ENCODE data around the gene RETSAT.

RETSAT gene

GRCh38 chr2:85398426-85399182 lies 44.3 kb upstream of the RETSAT start:
- H3K9ac ChIP-seq (ENCODE audit: low read depth, low read length, poor library complexity, severe bottlenecking): no peak overlapping the region
- no peaks in the 10 kb centered on the region for H3K27me3 ChIP-seq (ENCODE audit: insufficient read depth, low read length, poor library complexity, severe bottlenecking)
- H3K36me3 ChIP-seq (ENCODE audit: insufficient read depth, low read length): peaks cover 66% of the 10 kb centered on the region; the same call in 1 of the 2 replicates
- peaks cover 5% of the 10 kb centered on the region for H3K4me1 ChIP-seq (ENCODE audit: insufficient read depth, low read length, poor library complexity, severe bottlenecking)
- H3K9me2 ChIP-seq (replicated peaks; ENCODE audit: low read depth, low read length): no peaks in the 10 kb centered on the region
- no peak overlapping the region for H3K4me3 ChIP-seq (ENCODE audit: low read length, poor library complexity, severe bottlenecking)
- H2AFZ ChIP-seq (ENCODE audit: low read length): no peak overlapping the region
- H3K4me2 ChIP-seq (ENCODE audit: low read depth, low read length, poor library complexity, severe bottlenecking): no peak overlapping the region
- H4K20me1 ChIP-seq (ENCODE audit: insufficient read depth, low read length, poor library complexity, severe bottlenecking): no peaks in the 10 kb centered on the region
- H3K79me2 ChIP-seq (ENCODE audit: insufficient read depth, low read length): peaks cover 22% of the 10 kb centered on the region
- TF ChIP-seq, protein P1, sequence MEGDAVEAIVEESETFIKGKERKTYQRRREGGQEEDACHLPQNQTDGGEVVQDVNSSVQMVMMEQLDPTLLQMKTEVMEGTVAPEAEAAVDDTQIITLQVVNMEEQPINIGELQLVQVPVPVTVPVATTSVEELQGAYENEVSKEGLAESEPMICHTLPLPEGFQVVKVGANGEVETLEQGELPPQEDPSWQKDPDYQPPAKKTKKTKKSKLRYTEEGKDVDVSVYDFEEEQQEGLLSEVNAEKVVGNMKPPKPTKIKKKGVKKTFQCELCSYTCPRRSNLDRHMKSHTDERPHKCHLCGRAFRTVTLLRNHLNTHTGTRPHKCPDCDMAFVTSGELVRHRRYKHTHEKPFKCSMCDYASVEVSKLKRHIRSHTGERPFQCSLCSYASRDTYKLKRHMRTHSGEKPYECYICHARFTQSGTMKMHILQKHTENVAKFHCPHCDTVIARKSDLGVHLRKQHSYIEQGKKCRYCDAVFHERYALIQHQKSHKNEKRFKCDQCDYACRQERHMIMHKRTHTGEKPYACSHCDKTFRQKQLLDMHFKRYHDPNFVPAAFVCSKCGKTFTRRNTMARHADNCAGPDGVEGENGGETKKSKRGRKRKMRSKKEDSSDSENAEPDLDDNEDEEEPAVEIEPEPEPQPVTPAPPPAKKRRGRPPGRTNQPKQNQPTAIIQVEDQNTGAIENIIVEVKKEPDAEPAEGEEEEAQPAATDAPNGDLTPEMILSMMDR (conservative IDR thresholded peaks at IDR 0.05; ENCODE audit: low read length): no peak
- TF ChIP-seq EZH2phosphoT487 (IDR thresholded peaks at IDR 0.05; ENCODE audit: borderline replicate concordance): no peak
- H3K9me3 ChIP-seq (ENCODE audit: insufficient read depth, low read depth, low read length): no peaks in the 10 kb centered on the region
- H3F3A ChIP-seq (ENCODE audit: low read depth): no peaks in the 10 kb centered on the region

DNA sequence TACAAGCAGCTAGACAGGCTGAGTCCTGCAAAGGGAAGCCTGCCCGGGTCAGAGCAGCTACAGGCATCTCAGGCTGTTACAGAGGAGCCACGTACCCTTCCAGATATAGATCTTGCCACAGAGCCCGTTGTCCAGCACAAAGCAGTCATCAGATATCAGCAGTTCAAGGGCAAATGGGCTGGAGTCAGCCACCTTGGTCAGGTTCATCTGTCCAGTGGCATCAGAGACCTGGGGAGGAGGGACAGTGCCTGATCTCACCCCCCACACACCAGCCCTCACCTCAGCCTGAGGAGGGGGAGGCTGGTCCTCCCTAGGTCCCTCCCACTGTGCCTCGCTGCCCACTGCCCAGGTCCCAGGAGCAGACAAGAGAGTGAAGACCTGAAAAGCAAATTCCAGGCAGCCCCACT lies 43.6 kb upstream of the RETSAT start:
- H3K4me2 ChIP-seq (ENCODE audit: low read depth, low read length, poor library complexity, severe bottlenecking): no peak overlapping the region
- no peaks in the 10 kb centered on the region for H4K20me1 ChIP-seq (ENCODE audit: insufficient read depth, low read length, poor library complexity, severe bottlenecking)
- no peak overlapping the region for H2AFZ ChIP-seq (ENCODE audit: low read length)
- TF ChIP-seq, protein P1 (conservative IDR thresholded peaks at IDR 0.05; ENCODE audit: low read length): no peak
- no peaks in the 10 kb centered on the region for H3F3A ChIP-seq (ENCODE audit: low read depth)
- no peaks in the 10 kb centered on the region for H3K9me2 ChIP-seq (replicated peaks; ENCODE audit: low read depth, low read length)
- H3K4me1 ChIP-seq (ENCODE audit: insufficient read depth, low read length, poor library complexity, severe bottlenecking): peaks cover 2% of the 10 kb centered on the region
- H3K4me3 ChIP-seq (ENCODE audit: low read length, poor library complexity, severe bottlenecking): no peak overlapping the region
- H3K79me2 ChIP-seq (ENCODE audit: insufficient read depth, low read length): peaks cover 16% of the 10 kb centered on the region
- H3K36me3 ChIP-seq (ENCODE audit: insufficient read depth, low read length): peaks cover 66% of the 10 kb centered on the region; the same call in 1 of the 2 replicates
- no peaks in the 10 kb centered on the region for H3K27me3 ChIP-seq (ENCODE audit: insufficient read depth, low read length, poor library complexity, severe bottlenecking)
- no peaks in the 10 kb centered on the region for H3K9me3 ChIP-seq (ENCODE audit: insufficient read depth, low read depth, low read length)
- H3K9ac ChIP-seq (ENCODE audit: low read depth, low read length, poor library complexity, severe bottlenecking): no peak overlapping the region

GRCh38 chr2:85396531-85397470 lies 42.5 kb upstream of the RETSAT start:
- peaks cover 66% of the 10 kb centered on the region; the same call in 1 of the 2 replicates for H3K36me3 ChIP-seq (ENCODE audit: insufficient read depth, low read length)
- peaks cover 4% of the 10 kb centered on the region; the same call in 1 of the 2 replicates for H3K79me2 ChIP-seq (ENCODE audit: insufficient read depth, low read length)
- no peak overlapping the region for H2AFZ ChIP-seq (ENCODE audit: low read length)
- H3K9me2 ChIP-seq (replicated peaks; ENCODE audit: low read depth, low read length): no peaks in the 10 kb centered on the region
- no peak overlapping the region for H3K9ac ChIP-seq (ENCODE audit: low read depth, low read length, poor library complexity, severe bottlenecking)
- no peaks in the 10 kb centered on the region for H3K27me3 ChIP-seq (ENCODE audit: insufficient read depth, low read length, poor library complexity, severe bottlenecking)
- H3K4me1 ChIP-seq (ENCODE audit: insufficient read depth, low read length, poor library complexity, severe bottlenecking): no peaks in the 10 kb centered on the region
- no peaks in the 10 kb centered on the region for H3F3A ChIP-seq (ENCODE audit: low read depth)
- no peaks in the 10 kb centered on the region for H4K20me1 ChIP-seq (ENCODE audit: insufficient read depth, low read length, poor library complexity, severe bottlenecking)
- no peaks in the 10 kb centered on the region for H3K9me3 ChIP-seq (ENCODE audit: insufficient read depth, low read depth, low read length)
- H3K4me2 ChIP-seq (ENCODE audit: low read depth, low read length, poor library complexity, severe bottlenecking): no peak overlapping the region
- no peak overlapping the region for H3K4me3 ChIP-seq (ENCODE audit: low read length, poor library complexity, severe bottlenecking)
- TF ChIP-seq, protein P1 (conservative IDR thresholded peaks at IDR 0.05; ENCODE audit: low read length): no peak
- TF ChIP-seq EZH2phosphoT487 (IDR thresholded peaks at IDR 0.05; ENCODE audit: borderline replicate concordance): no peak

Measured in Loucy (cell line).